Hepatocyte (in vitro differentiated cells): Measurements from ENCODE around the gene SAA1. TPM values are rescaled to one million over a fixed set of nuclear protein-coding genes. Genes with fewer than 3 reads are reported as not detected.

Experiments
- DNase-seq: peaks from one replicate; pipeline ENCODE4 v3.0.0-alpha.2; 2016; ENCODE audit warnings: low spot score
- H2AFZ ChIP-seq: fragments of 200-600 bp; sonication (generic); 2 replicates; pipeline ENCODE4 v1.6.0; 2016; ENCODE audit warnings: antibody characterized with exemption, mild to moderate bottlenecking
- H3K27ac ChIP-seq: fragments of 200-600 bp; sonication (generic); 2 replicates; pipeline ENCODE4 v1.5.1; 2016; ENCODE audit warnings: mild to moderate bottlenecking
- H3K27me3 ChIP-seq: fragments of 200-600 bp; sonication (generic); 2 replicates; pipeline ENCODE4 v1.6.1; 2016
- H3K36me3 ChIP-seq: fragments of 200-600 bp; sonication (generic); replicated peaks from 2 replicates; pipeline ENCODE4 v1.5.1; 2016; ENCODE audit warnings: low read depth; ENCODE audit not compliant: insufficient read depth
- H3K4me1 ChIP-seq: fragments of 200-600 bp; sonication (generic); 2 replicates; pipeline ENCODE4 v1.5.1; 2016; ENCODE audit warnings: mild to moderate bottlenecking, moderate library complexity; ENCODE audit not compliant: insufficient read depth
- H3K4me2 ChIP-seq: fragments of 200-600 bp; sonication (generic); 2 replicates; pipeline ENCODE4 v1.6.0; 2016
- H3K4me3 ChIP-seq: fragments of 200-600 bp; sonication (generic); 2 replicates; pipeline ENCODE4 v1.5.1; 2016; ENCODE audit warnings: mild to moderate bottlenecking
- H3K79me2 ChIP-seq: fragments of 200-600 bp; sonication (generic); 2 replicates; pipeline ENCODE4 v1.6.0; 2017; ENCODE audit warnings: mild to moderate bottlenecking
- H3K9me2 ChIP-seq: fragments of 200-600 bp; sonication (generic); replicated peaks from 2 replicates; pipeline ENCODE4 v1.6.0; 2017; ENCODE audit warnings: mild to moderate bottlenecking; ENCODE audit not compliant: insufficient read depth
- H3K9me3 ChIP-seq: fragments of 200-600 bp; sonication (generic); 2 replicates; pipeline ENCODE4 v1.5.1; 2016; ENCODE audit warnings: low read depth, mild to moderate bottlenecking
- H4K20me1 ChIP-seq: fragments of 200-600 bp; sonication (generic); 2 replicates; pipeline ENCODE4 v1.6.0; 2016; ENCODE audit warnings: mild to moderate bottlenecking; ENCODE audit not compliant: insufficient read depth, poor library complexity, severe bottlenecking
- EZH2 ChIP-seq: fragments of 200-600 bp; sonication (generic); IDR thresholded peaks from 2 replicates; pipeline ENCODE4 v1.6.1; 2016; ENCODE audit warnings: antibody characterized with exemption, mild to moderate bottlenecking, borderline replicate concordance
- EZH2phosphoT487 ChIP-seq: fragments of 200-600 bp; sonication (generic); IDR thresholded peaks from one replicate; pipeline ENCODE4 v1.6.1; 2018; ENCODE audit warnings: antibody characterized with exemption, mild to moderate bottlenecking, low read depth, moderate library complexity; ENCODE audit not compliant: unreplicated experiment, severe bottlenecking
- WGBS: methylation state at CpG from one replicate; pipeline ENCODE4 v1.1.6; 2016; ENCODE audit warnings: low lambda C conversion rate; ENCODE audit errors: missing lambda C conversion rate; 5-methylcytosine and 5-hydroxymethylcytosine counted together
- polyA plus RNA-seq: library from polyadenylated mRNA; unstranded; fragments of >200 nt; fragmentation: Nextera tagmentation; extraction: Ambion mirVana; gene quantifications from 2 replicates; pipeline ENCODE4 v1.2.1, GENCODE V29; 2016
- total RNA-seq: library from RNA; depleted of rRNA; stranded (reverse); fragments of >200 nt; gene quantifications from 2 replicates; pipeline ENCODE4 v1.2.3, GENCODE V29; 2014
- TF ChIP-seq, protein P1 (sequence below): fragments of 200-600 bp; sonication (generic); IDR thresholded peaks from 2 replicates; pipeline ENCODE4 v1.5.1; 2016; ENCODE audit warnings: antibody characterized with exemption, mild to moderate bottlenecking; ENCODE audit not compliant: poor library complexity

The SAA1 gene
- total and polyA plus RNA-seq, 2 experiments from 2014 or later: 153 to 2,093 TPM

DNA sequence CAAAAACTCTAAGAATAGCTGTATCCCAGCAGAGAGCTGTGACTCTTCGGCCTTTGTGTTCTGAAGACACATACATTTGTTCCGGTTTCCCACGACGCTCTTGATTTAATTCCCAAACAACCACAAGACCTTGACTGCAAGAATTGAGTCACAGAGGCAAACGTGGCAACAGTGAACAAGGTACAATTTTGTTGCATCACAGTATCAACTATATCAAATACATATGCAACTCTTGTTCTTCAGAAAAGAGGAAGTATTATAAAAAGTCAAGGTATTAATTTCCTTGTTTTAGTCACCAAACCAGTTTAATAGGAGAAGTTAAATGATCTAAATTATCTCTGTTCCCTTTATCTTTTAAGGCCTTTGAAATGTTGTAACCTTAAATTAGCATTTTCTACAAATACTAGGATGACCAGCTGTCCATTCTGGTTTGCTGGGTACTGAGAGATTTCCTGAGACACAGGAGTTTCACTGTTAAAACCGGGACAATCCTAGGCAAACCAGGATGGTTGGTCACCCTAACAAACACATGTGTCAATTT lies 44.8 kb downstream of the SAA1 start:
- Histone ChIP-seq H3K4me1 (peaks cover 8% of the 10 kb centered on the region), H3K27ac (peak overlapping the region; percentile 61), H3K4me3 (no peak overlapping the region), H3K4me2 (no peak overlapping the region), H4K20me1 (no peaks in the 10 kb centered on the region), H3K27me3 (no peaks in the 10 kb centered on the region), H3K9me3 (no peaks in the 10 kb centered on the region), H2AFZ (no peak overlapping the region), H3K79me2 (peaks cover 19% of the 10 kb centered on the region), H3K9me2 (no peaks in the 10 kb centered on the region), H3K36me3 (no peaks in the 10 kb centered on the region)
- no peak for TF ChIP-seq EZH2
- TF ChIP-seq, protein P1, sequence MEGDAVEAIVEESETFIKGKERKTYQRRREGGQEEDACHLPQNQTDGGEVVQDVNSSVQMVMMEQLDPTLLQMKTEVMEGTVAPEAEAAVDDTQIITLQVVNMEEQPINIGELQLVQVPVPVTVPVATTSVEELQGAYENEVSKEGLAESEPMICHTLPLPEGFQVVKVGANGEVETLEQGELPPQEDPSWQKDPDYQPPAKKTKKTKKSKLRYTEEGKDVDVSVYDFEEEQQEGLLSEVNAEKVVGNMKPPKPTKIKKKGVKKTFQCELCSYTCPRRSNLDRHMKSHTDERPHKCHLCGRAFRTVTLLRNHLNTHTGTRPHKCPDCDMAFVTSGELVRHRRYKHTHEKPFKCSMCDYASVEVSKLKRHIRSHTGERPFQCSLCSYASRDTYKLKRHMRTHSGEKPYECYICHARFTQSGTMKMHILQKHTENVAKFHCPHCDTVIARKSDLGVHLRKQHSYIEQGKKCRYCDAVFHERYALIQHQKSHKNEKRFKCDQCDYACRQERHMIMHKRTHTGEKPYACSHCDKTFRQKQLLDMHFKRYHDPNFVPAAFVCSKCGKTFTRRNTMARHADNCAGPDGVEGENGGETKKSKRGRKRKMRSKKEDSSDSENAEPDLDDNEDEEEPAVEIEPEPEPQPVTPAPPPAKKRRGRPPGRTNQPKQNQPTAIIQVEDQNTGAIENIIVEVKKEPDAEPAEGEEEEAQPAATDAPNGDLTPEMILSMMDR: no peak
- TF ChIP-seq EZH2phosphoT487: no peak
- WGBS: 92% methylated on average over 6 of the region's 6 CpGs
- no peak for DNase-seq

DNA sequence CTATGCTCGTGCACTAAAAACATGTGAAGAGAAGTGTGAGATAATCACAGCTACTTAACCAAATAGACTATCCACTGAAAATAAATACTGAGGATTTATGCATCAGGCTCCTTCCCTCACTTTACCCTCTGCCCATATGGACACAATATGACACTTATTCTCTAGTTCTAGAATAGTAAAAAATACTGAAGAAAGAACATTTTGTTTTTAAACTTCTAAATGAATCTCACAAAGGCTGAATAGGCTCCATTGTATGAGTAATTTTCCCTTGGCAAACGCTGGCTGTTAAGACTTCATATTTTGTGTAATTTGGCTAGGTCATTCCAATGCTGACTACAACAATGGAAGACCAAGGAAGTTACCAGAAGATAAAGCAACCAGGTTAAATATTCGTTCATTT lies 45.9 kb downstream of the SAA1 start:
- Histone ChIP-seq H4K20me1 (no peaks in the 10 kb centered on the region), H3K27me3 (no peaks in the 10 kb centered on the region), H3K27ac (peak overlapping the region; percentile 4), H3K79me2 (peaks cover 28% of the 10 kb centered on the region), H3K4me3 (no peak overlapping the region), H3K4me1 (peaks cover 8% of the 10 kb centered on the region), H3K9me2 (no peaks in the 10 kb centered on the region), H3K9me3 (no peaks in the 10 kb centered on the region), H2AFZ (no peak overlapping the region), H3K36me3 (no peaks in the 10 kb centered on the region), H3K4me2 (no peak overlapping the region)
- DNase-seq: no peak
- TF ChIP-seq EZH2 (no peak), EZH2phosphoT487 (no peak)
- TF ChIP-seq, protein P1: no peak
- 81% methylated on average over 3 of the region's 3 CpGs for WGBS

DNA sequence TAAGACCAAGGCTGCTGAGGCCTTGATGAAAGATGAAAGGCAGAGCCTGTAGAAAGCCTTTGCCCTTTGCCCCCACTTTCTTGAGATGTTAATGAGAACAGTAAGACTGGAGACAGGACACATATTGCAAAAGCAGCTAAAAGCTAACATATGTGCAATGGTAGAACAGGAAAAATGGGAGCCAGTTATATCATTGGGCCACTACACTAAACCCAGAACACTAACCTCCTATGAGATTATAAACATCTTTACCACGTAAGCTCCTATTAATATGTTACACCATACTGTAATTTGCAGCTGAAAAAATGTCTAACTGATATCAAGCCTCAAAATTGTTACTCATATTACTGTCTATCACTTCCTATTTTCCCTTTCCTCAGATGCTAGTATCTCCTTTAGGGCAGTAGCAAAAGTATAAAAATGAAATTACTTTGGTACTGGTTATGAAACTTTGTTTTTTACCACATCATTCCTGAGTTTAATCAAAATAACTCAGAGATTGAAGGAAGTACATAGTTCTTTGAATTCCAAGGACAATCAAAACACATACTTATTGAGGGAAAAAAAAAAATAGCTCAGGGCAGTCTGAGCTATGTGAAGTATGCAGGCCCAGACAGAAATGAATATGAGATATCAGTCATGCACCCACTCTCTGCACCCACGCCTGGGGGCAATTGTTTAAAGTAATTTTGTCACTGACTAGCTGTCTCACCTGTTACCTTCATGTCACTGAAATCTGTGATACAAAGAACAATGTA lies 46.8 kb downstream of the SAA1 start:
- Histone ChIP-seq H4K20me1 (no peaks in the 10 kb centered on the region), H3K36me3 (no peaks in the 10 kb centered on the region), H2AFZ (no peak overlapping the region), H3K4me2 (peak overlapping the region; percentile 11), H3K9me2 (no peaks in the 10 kb centered on the region), H3K4me1 (peaks cover 11% of the 10 kb centered on the region), H3K27me3 (no peaks in the 10 kb centered on the region), H3K9me3 (no peaks in the 10 kb centered on the region), H3K27ac (peak overlapping the region; percentile 4), H3K4me3 (no peak overlapping the region), H3K79me2 (peaks cover 36% of the 10 kb centered on the region)
- no peak for TF ChIP-seq EZH2phosphoT487
- no peak for TF ChIP-seq EZH2
- TF ChIP-seq, protein P1: no peak
- WGBS: 63% methylated on average over 2 of the region's 2 CpGs
- DNase-seq: no peak
